Sigmoid colon (tissue), 4 donors: ENCODE data around the gene FMN2.
"Not testable (repeated sequence)": the region's sequence is repeated elsewhere in the genome, so short reads cannot be mapped to it uniquely, and the experiment has no call there.

Experiments
- CTCF ChIP-seq, 4 experiments: fragments of 450-650 bp in 3 of 4; fragments of 200-600 bp in 1 of 4; IDR thresholded peaks; one replicate each; pipeline ENCODE4 v1.5.1; 2016 to 2019; ENCODE audit warnings: antibody characterized with exemption in 4 of 4, mild to moderate bottlenecking in 3 of 4, moderate library complexity in 2 of 4
- EP300 ChIP-seq, 4 donors: sonication (generic); formaldehyde crosslinking; IDR thresholded peaks; one replicate each; pipeline ENCODE4 v1.6.1; 2017; ENCODE audit warnings: antibody characterized with exemption in 4 of 4
- POLR2A ChIP-seq, 2 donors: fragments of 450-650 bp; IDR thresholded peaks; one replicate each; pipeline ENCODE4 v1.6.1; 2016; ENCODE audit warnings: antibody characterized with exemption in 2 of 2, mild to moderate bottlenecking in 2 of 2, moderate library complexity in 2 of 2

GRCh38 chr1:240264494-240264893 is 172.8 kb downstream of the FMN2 start:
- not testable (repeated sequence) for TF ChIP-seq CTCF, EP300, POLR2A (IDR thresholded peaks at IDR 0.05)
